Middle frontal gyrus (tissue), 1 donor: ENCODE measurements around the gene ARHGAP44.
"Not testable (repeated sequence)": the region's sequence is repeated elsewhere in the genome, so short reads cannot be mapped to it uniquely, and the experiment has no call there.

Experiments used
- DNase-seq: peaks from one replicate; pipeline ENCODE4 v3.0.0-alpha.2; 2015; ENCODE audit warnings: low spot score; ENCODE audit errors: extremely low spot score

ARHGAP44 gene

GRCh38 chr17:12814718-12815117 is 25.4 kb downstream of the ARHGAP44 start:
- DNase-seq: no peak

GRCh38 chr17:12815642-12816141 is 26.4 kb downstream of the ARHGAP44 start:
- DNase-seq: no peak

- no peak for DNase-seq
Observed at GRCh38 chr17:12821376-12821940, 32.2 kb downstream of the ARHGAP44 start.

GRCh38 chr17:12826431-12826830 is 37.1 kb downstream of the ARHGAP44 start:
- no peak for DNase-seq

GRCh38 chr17:12830777-12831247 is 41.5 kb downstream of the ARHGAP44 start:
- DNase-seq: no peak

- DNase-seq: no peak
Observed at GRCh38 chr17:12831839-12832238, 42.5 kb downstream of the ARHGAP44 start.

- no peak for DNase-seq
Observed at GRCh38 chr17:12839042-12839441, 49.7 kb downstream of the ARHGAP44 start.

GRCh38 chr17:12842936-12843335 is 53.6 kb downstream of the ARHGAP44 start:
- DNase-seq: no peak

- DNase-seq: no peak
Observed at GRCh38 chr17:12850996-12851395, 61.7 kb downstream of the ARHGAP44 start.

GRCh38 chr17:12851901-12852435 is 62.7 kb downstream of the ARHGAP44 start:
- no peak for DNase-seq

- no peak for DNase-seq
Observed at GRCh38 chr17:12853921-12854320, 64.6 kb downstream of the ARHGAP44 start.

GRCh38 chr17:12856416-12856815 is 67.1 kb downstream of the ARHGAP44 start:
- DNase-seq: no peak

GRCh38 chr17:12857592-12857991 is 68.3 kb downstream of the ARHGAP44 start:
- DNase-seq: no peak

GRCh38 chr17:12859520-12859919 is 70.2 kb downstream of the ARHGAP44 start:
- DNase-seq: no peak

- DNase-seq: no peak
Observed at GRCh38 chr17:12865769-12866168, 76.5 kb downstream of the ARHGAP44 start.

GRCh38 chr17:12866244-12866643 is 76.9 kb downstream of the ARHGAP44 start:
- no peak for DNase-seq

GRCh38 chr17:12867726-12868125 is 78.4 kb downstream of the ARHGAP44 start:
- no peak for DNase-seq

- not testable (repeated sequence) for DNase-seq
Observed at GRCh38 chr17:12873415-12874125, 84.3 kb downstream of the ARHGAP44 start.

- no peak for DNase-seq
Observed at GRCh38 chr17:12877953-12878669, 88.8 kb downstream of the ARHGAP44 start.

GRCh38 chr17:12879096-12879495 is 89.8 kb downstream of the ARHGAP44 start:
- not testable (repeated sequence) for DNase-seq

GRCh38 chr17:12883472-12883871 is 94.2 kb downstream of the ARHGAP44 start:
- no peak for DNase-seq

- no peak for DNase-seq
Observed at GRCh38 chr17:12887088-12887487, 97.8 kb downstream of the ARHGAP44 start.
